ENCODE data around the gene TMEM132A.

The TMEM132A gene

DNA sequence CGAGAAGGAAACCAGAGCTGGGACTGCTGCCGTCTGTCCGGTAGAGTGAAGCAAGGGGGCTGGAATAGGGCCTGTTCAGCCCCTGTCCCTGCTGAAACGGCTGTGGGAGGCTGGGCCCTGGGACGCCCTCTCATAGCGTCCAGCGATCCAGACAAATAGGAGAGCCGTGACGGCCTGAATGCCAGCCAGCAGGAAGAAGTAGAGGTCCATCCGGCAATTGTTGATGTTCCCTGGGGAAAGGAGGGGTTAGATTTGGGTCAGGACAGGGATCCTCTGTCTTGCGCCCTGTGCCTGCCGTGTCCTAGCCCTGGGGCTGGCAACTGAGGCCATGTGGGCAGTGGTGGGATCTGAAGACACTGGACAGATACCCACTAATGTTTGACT lies 12.9 kb downstream of the TMEM132A start:
- DNase-seq (ENCODE audit: low spot score): no peak

GRCh38 chr11:60937811-60938210 lies 13.6 kb downstream of the TMEM132A start:
- DNase-seq (ENCODE audit: low spot score): no peak

GRCh38 chr11:60938500-60938899 lies 14.2 kb downstream of the TMEM132A start:
- DNase-seq (ENCODE audit: low spot score): no peak

GRCh38 chr11:60939301-60939700 lies 15.0 kb downstream of the TMEM132A start:
- no peak for DNase-seq (ENCODE audit: low spot score)

- DNase-seq (ENCODE audit: low spot score): no peak
These were observed 15.6 kb downstream of the TMEM132A start for GRCh38 chr11:60939855-60940254.

DNA sequence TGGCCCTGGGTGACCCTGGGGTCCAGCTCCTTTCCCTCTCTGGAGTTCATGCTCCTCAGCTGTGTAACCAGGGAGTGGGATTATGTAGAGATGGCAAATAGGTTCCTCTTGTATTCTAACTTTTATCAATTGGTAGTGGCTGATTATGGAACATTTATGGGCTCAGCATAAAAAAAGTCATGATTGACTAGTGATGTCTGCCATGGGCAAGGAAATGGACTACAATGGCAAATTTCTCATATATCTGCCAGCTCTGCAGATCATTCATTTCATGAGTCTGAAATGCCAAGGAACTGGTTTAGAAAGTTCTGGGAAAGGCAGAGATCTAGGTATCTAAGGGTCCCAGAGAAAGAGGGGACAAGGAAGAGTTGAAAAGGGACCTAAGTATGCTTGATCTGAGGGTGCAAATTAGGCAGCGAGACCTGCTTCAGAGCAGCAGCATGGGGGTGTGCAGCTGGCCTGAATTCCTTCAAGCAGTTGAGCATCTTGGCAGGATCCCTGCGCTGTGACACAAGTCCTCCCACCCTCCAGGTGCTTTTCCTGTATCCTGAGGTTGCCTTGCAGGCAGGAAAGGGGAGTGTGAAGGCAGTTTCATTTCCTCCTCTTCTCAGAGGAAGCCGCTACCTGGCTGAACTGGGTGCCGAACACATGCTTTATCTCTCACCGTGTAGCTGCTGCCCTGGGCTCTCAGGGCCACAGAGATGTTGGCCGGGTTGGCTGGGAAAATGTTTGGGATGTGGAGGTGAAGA lies 17.3 kb downstream of the TMEM132A start:
- DNase-seq (ENCODE audit: low spot score): no peak

GRCh38 chr11:60942219-60942618 lies 18.0 kb downstream of the TMEM132A start:
- DNase-seq (ENCODE audit: low spot score): no peak

- DNase-seq (ENCODE audit: low spot score): no peak
These were observed 18.8 kb downstream of the TMEM132A start for GRCh38 chr11:60942970-60943565.

GRCh38 chr11:60944490-60945294 lies 20.4 kb downstream of the TMEM132A start:
- DNase-seq (ENCODE audit: low spot score): no peak

- no peak for DNase-seq (ENCODE audit: low spot score)
These were observed 21.0 kb downstream of the TMEM132A start for GRCh38 chr11:60945295-60945667.

- DNase-seq (ENCODE audit: low spot score): no peak
These were observed 22.5 kb downstream of the TMEM132A start for GRCh38 chr11:60946601-60947264.

- DNase-seq (ENCODE audit: low spot score): no peak
These were observed 23.4 kb downstream of the TMEM132A start for GRCh38 chr11:60947700-60948099.

DNA sequence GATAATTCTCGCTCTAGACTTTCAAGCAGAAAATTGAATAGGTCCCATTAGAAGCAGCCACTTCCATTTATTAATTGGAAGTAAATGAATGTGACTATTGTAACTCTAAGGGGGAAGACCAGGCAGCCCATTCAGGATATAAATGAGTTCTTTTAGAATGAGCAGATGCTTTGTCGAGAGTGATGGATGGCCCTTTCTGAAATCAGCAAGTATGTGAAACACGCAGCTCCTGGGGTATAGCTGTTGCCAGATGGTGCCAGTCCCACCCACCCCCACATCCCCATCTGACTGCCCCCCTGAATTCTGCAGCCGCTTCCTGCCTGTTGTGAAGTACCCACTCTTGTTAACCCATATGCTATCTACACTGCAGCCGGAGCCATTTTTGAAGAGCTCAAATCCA lies 24.0 kb downstream of the TMEM132A start:
- no peak for DNase-seq (ENCODE audit: low spot score)

DNA sequence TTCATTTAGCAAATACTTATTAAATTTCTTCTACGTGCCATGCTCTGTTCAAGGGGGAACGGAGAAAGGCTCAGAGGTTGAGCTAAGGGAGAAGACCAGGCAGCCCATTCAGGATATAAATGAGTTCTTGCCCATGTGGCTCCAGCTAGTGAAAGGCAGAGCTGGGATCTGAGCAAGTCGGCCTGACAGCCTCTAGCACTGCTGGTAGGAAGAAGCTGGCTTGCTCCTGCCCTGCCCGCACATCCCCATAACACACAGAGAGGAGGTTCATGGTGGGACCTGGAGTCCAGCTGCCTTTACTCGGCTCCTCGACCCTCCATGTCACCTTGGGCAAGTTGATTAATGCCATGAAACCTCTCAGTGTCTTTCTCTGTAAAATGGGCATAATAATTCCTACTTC lies 25.8 kb downstream of the TMEM132A start:
- DNase-seq (ENCODE audit: low spot score): no peak

DNA sequence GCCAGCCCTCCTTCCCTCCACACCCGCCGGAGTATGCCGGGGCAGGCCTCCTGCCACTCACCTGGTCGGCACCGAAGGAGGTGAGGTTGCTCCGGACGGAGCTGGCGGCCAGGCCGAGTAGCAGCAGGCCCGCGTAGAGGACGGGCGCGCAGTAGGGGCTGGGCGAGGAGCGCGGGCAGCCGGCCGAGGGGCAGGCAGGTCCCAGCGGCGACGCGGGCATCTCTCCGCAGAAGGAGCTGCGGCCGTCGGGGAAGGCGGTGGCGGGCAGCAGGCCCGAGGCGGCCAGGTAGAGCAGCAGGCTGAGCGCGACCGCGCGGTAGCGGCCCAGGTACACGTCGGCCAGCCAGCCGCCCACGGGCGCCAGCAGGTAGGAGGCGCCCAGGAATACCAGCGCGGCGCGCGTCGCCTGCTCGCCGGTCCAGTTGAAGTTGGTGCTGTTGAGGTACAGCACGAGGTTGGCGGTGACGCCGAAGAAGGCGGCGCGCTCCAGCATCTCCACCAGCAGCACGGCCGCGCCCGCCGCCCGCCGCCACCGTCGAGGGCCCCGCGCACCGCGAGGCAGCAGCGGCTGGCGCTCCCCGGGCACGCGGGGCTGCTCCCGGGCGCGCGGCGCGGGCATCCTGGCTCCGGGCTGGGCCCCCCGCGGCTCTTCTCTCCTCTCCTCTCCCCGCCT lies 26.8 kb downstream of the TMEM132A start:
- no peak for DNase-seq (ENCODE audit: low spot score)

GRCh38 chr11:60951606-60951903 lies 27.3 kb downstream of the TMEM132A start:
- no peak for DNase-seq (ENCODE audit: low spot score)

DNA sequence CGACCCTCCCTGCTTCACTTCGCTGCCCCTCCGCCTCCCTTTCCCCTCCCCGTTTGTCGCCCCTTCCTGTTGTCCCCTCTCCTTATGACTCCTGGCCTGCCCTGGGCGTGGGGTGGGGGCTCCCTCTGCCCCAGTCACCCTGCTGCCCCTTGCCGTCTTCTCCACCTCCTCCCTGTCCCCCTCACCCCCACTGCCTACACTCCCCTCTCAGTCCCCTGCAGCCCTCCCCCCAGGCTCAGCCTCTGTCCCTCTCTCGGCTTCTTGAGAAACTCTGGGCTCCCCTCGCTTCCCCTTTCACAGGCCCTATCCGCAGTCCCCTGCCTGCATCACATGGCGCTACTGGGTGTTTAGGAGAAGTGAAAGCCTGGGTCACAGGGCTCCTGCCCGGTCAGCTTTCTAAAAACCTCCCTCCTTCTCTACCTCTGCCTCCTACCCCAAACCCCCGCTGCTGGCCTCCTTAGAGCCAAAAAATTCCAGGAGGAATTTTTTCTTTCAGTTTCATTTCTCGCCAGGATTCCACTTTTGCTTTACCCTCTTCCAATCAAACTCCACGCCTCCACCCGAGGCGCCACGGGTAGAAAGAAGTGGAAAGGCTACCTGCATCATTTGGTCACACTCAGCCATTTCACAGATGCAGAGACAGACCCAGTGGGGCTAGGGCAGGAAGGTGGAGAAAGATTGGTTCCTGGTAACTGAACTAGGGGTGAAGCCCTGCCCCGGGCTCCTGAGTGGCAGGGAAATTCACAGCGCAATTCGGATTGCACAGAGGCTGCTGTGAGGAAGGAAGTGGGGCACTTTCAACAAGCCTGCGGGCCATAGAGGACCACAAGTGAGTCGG lies 27.9 kb downstream of the TMEM132A start, which contains the start of gene SLC15A3:
SLC15A3 (minus strand) TSS at position 273 of the 838 bp plus-strand sequence. CDS start 625 bp downstream, outside the sequence.
- DNase-seq (ENCODE audit: low spot score): no peak

DNA sequence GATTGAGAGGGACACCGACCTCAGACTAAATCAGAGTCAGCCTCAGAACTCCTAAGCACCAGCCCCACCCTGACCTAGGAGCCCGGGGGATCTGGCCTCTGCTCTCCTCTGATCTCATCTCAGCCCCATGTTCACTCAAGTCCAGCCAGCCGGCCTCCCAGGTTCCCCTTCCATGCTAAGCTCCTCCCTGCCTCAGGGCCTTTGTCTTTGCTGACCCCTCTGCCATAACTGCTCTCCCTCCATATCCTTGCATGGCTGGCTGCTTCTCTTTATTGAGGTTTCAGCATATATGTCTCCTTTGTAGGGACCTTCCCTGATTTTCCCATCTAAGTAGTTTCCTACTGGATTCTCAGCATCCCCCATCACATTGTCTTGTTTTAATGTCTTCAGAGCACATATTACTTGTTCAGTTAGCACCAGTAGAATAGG lies 28.5 kb downstream of the TMEM132A start:
- DNase-seq (ENCODE audit: low spot score): no peak

DNA sequence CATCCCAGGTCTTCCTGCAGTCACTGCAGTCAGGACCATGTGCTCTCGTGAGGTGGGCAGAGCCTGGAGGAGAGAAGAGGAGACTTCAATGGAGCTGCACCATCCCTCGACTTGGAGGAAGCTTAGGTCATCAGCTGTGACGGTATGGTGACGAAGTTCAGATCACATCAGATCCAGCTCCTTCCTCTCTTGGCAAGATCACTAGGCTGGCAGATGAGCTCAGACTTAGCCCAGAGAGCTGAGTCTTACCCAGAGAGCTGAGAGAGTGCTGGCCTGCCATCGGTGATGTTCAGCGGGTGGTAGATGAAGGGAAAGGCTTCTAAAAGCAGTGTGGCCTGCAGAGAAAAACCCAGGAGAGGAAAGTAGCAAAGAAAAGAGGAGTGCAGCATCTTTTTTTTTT lies 29.5 kb downstream of the TMEM132A start:
- DNase-seq (ENCODE audit: low spot score): no peak

GRCh38 chr11:60954421-60954820 lies 30.2 kb downstream of the TMEM132A start:
- no peak for DNase-seq (ENCODE audit: low spot score)

DNA sequence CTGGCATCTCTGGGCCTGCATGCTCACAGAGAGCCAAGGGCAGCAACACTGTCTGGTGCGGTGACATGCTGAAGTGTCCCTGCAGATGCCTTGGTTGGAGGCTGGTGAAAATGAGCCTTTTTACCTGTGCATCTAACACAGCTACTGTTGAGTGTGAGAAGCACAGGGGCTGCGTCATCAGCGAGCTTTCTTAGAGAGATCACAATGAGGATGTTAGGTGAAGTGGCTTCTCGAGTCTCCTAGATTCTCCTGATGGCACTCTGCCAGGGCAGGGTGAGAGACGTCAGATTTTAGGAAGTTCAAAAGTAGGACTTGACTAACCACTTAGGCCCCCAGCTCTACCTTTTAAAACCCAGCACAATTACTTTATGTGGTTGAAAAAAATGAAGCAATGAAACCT lies 31.3 kb downstream of the TMEM132A start:
- no peak for DNase-seq (ENCODE audit: low spot score)
